Measurements from ENCODE around the gene BICDL2.

The BICDL2 gene

DNA sequence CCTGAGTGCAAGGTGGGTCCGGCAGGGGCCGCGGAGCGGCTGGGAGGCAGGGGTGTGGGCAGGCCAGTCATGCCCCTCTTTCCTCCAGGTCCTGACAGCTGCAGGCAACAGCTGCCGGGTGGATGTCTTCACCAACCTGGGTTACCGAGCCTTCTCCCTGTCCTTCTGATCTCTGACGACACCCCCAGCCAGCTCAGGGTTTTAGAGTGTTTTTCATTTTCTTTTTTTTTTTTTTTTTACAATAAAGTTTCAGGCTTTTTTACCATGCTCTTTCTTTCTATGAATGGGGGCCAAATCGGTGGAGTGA lies 9.3 kb downstream of the BICDL2 start:
- no peak for TF ChIP-seq CTCF (conservative IDR thresholded peaks at IDR 0.05; ENCODE audit: low read length)
- TF ChIP-seq EZH2phosphoT487 (IDR thresholded peaks at IDR 0.05; ENCODE audit: borderline replicate concordance): no peak
- no peaks in the 10 kb centered on the region for H3K27me3 ChIP-seq (ENCODE audit: insufficient read depth, low read length, poor library complexity, severe bottlenecking)
- no peak overlapping the region for H3K9ac ChIP-seq (ENCODE audit: low read depth, low read length, poor library complexity, severe bottlenecking)
- no peaks in the 10 kb centered on the region for H3K9me2 ChIP-seq (replicated peaks; ENCODE audit: low read depth, low read length)
- H3K4me2 ChIP-seq (ENCODE audit: low read depth, low read length, poor library complexity, severe bottlenecking): no peak overlapping the region
- no peaks in the 10 kb centered on the region for H3K9me3 ChIP-seq (ENCODE audit: insufficient read depth, low read depth, low read length)
- H4K20me1 ChIP-seq (ENCODE audit: insufficient read depth, low read length, poor library complexity, severe bottlenecking): peaks cover 2% of the 10 kb centered on the region
- H2AFZ ChIP-seq (ENCODE audit: low read length): no peak overlapping the region
- H3F3A ChIP-seq (ENCODE audit: low read depth): no peaks in the 10 kb centered on the region
- H3K36me3 ChIP-seq (ENCODE audit: insufficient read depth, low read length): no peaks in the 10 kb centered on the region
- peaks cover 8% of the 10 kb centered on the region for H3K79me2 ChIP-seq (ENCODE audit: insufficient read depth, low read length)
- peaks cover 5% of the 10 kb centered on the region for H3K4me1 ChIP-seq (ENCODE audit: insufficient read depth, low read length, poor library complexity, severe bottlenecking)
- no peak overlapping the region for H3K4me3 ChIP-seq (ENCODE audit: low read length, poor library complexity, severe bottlenecking)

DNA sequence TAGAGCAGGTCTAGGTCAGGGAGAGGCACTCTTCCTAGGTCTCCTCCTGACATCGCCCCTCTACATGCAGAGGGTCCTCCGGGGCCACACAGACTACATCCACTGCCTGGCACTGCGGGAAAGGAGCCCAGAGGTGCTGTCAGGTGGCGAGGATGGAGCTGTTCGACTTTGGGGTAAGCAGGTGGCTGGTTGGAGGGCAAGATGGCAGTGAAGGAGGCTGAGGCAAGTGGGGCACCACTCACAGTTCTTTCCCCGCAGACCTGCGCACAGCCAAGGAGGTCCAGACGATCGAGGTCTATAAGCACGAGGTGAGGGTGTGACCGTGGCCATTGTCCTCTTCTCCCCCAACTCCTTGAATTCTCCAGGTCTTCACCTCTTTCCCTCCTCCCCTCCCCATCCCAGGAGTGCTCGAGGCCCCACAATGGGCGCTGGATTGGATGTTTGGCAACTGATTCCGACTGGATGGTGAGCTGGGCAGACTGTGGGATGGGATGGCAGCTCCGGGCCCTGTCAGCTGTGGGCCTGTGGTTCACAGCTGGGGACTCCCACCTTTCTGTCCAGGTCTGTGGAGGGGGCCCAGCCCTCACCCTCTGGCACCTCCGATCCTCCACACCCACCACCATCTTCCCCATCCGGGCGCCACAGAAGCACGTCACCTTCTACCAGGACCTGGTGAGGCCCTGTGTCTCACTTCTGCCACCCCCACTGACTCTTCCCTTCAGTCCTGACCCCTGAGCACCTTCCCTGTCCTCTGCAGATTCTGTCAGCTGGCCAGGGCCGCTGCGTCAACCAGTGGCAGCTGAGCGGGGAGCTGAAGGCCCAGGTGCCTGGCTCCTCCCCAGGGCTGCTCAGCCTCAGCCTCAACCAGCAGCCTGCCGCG lies 9.9 kb downstream of the BICDL2 start:
- H3K27me3 ChIP-seq (ENCODE audit: insufficient read depth, low read length, poor library complexity, severe bottlenecking): no peaks in the 10 kb centered on the region
- H3K9me3 ChIP-seq (ENCODE audit: insufficient read depth, low read depth, low read length): no peaks in the 10 kb centered on the region
- H3K36me3 ChIP-seq (ENCODE audit: insufficient read depth, low read length): no peaks in the 10 kb centered on the region
- H3K9ac ChIP-seq (ENCODE audit: low read depth, low read length, poor library complexity, severe bottlenecking): no peak overlapping the region
- no peak overlapping the region for H2AFZ ChIP-seq (ENCODE audit: low read length)
- peaks cover 14% of the 10 kb centered on the region for H3K79me2 ChIP-seq (ENCODE audit: insufficient read depth, low read length)
- no peak overlapping the region for H3K4me3 ChIP-seq (ENCODE audit: low read length, poor library complexity, severe bottlenecking)
- no peaks in the 10 kb centered on the region for H3F3A ChIP-seq (ENCODE audit: low read depth)
- no peaks in the 10 kb centered on the region for H3K9me2 ChIP-seq (replicated peaks; ENCODE audit: low read depth, low read length)
- TF ChIP-seq CTCF (conservative IDR thresholded peaks at IDR 0.05; ENCODE audit: low read length) (no peak), EZH2phosphoT487 (IDR thresholded peaks at IDR 0.05; ENCODE audit: borderline replicate concordance) (no peak)
- H3K4me1 ChIP-seq (ENCODE audit: insufficient read depth, low read length, poor library complexity, severe bottlenecking): peaks cover 10% of the 10 kb centered on the region
- H3K4me2 ChIP-seq (ENCODE audit: low read depth, low read length, poor library complexity, severe bottlenecking): no peak overlapping the region
- H4K20me1 ChIP-seq (ENCODE audit: insufficient read depth, low read length, poor library complexity, severe bottlenecking): peaks cover 5% of the 10 kb centered on the region

- Histone ChIP-seq H3K4me3 (ENCODE audit: low read length, poor library complexity, severe bottlenecking) (no peak overlapping the region), H3K36me3 (ENCODE audit: insufficient read depth, low read length) (no peaks in the 10 kb centered on the region), H3K27me3 (ENCODE audit: insufficient read depth, low read length, poor library complexity, severe bottlenecking) (no peaks in the 10 kb centered on the region), H3K4me1 (ENCODE audit: insufficient read depth, low read length, poor library complexity, severe bottlenecking) (peaks cover 15% of the 10 kb centered on the region), H2AFZ (ENCODE audit: low read length) (no peak overlapping the region), H3K9me2 (replicated peaks; ENCODE audit: low read depth, low read length) (no peaks in the 10 kb centered on the region), H4K20me1 (ENCODE audit: insufficient read depth, low read length, poor library complexity, severe bottlenecking) (peaks cover 8% of the 10 kb centered on the region), H3K9ac (ENCODE audit: low read depth, low read length, poor library complexity, severe bottlenecking) (no peak overlapping the region), H3K9me3 (ENCODE audit: insufficient read depth, low read depth, low read length) (no peaks in the 10 kb centered on the region), H3K4me2 (ENCODE audit: low read depth, low read length, poor library complexity, severe bottlenecking) (no peak overlapping the region), H3F3A (ENCODE audit: low read depth) (no peaks in the 10 kb centered on the region), H3K79me2 (ENCODE audit: insufficient read depth, low read length) (peaks cover 22% of the 10 kb centered on the region)
- no peak for TF ChIP-seq CTCF (conservative IDR thresholded peaks at IDR 0.05; ENCODE audit: low read length)
- no peak for TF ChIP-seq EZH2phosphoT487 (IDR thresholded peaks at IDR 0.05; ENCODE audit: borderline replicate concordance)
Observed at GRCh38 chr16:3026003-3026378, 10.8 kb downstream of the BICDL2 start.

Data from Loucy (cell line).